Thyroid gland (tissue), 4 donors: ENCODE results near the gene KISS1R.

ENCODE experiments used
- POLR2A ChIP-seq, 2 donors: fragments of 450-650 bp; IDR thresholded peaks; one replicate each; pipeline ENCODE4 v1.6.1; 2017; ENCODE audit warnings: antibody characterized with exemption in 2 of 2, mild to moderate bottlenecking in 2 of 2, moderate library complexity in 1 of 2
- TF ChIP-seq, protein P1 (sequence below), 6 experiments: fragments of 200-600 bp in 3 of 6; fragments of 450-650 bp in 3 of 6; sonication (generic) in 3 of 6; IDR thresholded peaks; one replicate each; pipeline ENCODE4 v1.5.1; 2016 to 2019; ENCODE audit warnings: antibody characterized with exemption in 6 of 6, mild to moderate bottlenecking in 2 of 6, inconsistent platforms in 1 of 6, moderate library complexity in 1 of 6

DNA sequence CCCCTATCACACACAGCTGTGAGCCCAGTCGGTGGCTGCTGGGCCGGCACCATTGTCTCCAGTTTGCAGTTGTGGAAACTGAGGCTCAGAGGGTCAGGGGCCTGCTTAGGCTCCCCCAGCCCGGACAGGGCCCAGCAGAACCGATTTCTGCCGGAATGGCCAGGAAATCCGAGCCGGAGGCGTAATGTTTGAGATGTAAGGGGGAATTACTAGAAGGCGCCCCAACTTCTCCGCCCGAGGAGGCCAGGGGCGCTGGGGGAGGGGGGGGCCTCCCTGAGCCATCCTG is 962 bp downstream of the KISS1R start:
- TF ChIP-seq, protein P1, sequence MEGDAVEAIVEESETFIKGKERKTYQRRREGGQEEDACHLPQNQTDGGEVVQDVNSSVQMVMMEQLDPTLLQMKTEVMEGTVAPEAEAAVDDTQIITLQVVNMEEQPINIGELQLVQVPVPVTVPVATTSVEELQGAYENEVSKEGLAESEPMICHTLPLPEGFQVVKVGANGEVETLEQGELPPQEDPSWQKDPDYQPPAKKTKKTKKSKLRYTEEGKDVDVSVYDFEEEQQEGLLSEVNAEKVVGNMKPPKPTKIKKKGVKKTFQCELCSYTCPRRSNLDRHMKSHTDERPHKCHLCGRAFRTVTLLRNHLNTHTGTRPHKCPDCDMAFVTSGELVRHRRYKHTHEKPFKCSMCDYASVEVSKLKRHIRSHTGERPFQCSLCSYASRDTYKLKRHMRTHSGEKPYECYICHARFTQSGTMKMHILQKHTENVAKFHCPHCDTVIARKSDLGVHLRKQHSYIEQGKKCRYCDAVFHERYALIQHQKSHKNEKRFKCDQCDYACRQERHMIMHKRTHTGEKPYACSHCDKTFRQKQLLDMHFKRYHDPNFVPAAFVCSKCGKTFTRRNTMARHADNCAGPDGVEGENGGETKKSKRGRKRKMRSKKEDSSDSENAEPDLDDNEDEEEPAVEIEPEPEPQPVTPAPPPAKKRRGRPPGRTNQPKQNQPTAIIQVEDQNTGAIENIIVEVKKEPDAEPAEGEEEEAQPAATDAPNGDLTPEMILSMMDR (IDR thresholded peaks at IDR 0.05), result no peak
- TF ChIP-seq POLR2A (IDR thresholded peaks at IDR 0.05), result no peak
